HEK293T (cell line): ENCODE data around the gene POLR3A.

Experiments
- ELF4 ChIP-seq: fragments of 450-650 bp; IDR thresholded peaks from 2 replicates; pipeline ENCODE4 v1.6.1; 2017; ENCODE audit warnings: antibody characterized with exemption
- FOXK2 ChIP-seq: fragments of 450-650 bp; IDR thresholded peaks from 2 replicates; pipeline ENCODE4 v1.6.1; 2016; ENCODE audit warnings: mild to moderate bottlenecking
- FOXM1 ChIP-seq: fragments of 450-650 bp; IDR thresholded peaks from 2 replicates; pipeline ENCODE4 v1.6.1; 2017; ENCODE audit warnings: mild to moderate bottlenecking, borderline replicate concordance
- SUZ12 ChIP-seq: fragments of 450-650 bp; IDR thresholded peaks from 2 replicates; pipeline ENCODE4 v1.6.1; 2016; ENCODE audit warnings: mild to moderate bottlenecking

GRCh38 chr10:78071140-78071856 is 42.0 kb upstream of the POLR3A start:
- TF ChIP-seq SUZ12: no peak
- TF ChIP-seq ELF4: no peak
- TF ChIP-seq FOXK2: no peak
- TF ChIP-seq FOXM1: no peak
